T-helper 22 cell (primary cell): ENCODE data around the gene MYL10.
A peak's percentile ranks its signal among the peaks of the same experiment; 100 is the strongest.
"Not testable (repeated sequence)": the region's sequence is repeated elsewhere in the genome, so short reads cannot be mapped to it uniquely, and the experiment has no call there.

Source experiments
- DNase-seq: peaks from one replicate; pipeline ENCODE4 v3.0.0-alpha.2; 2020; ENCODE audit warnings: low read depth

The MYL10 gene

DNA sequence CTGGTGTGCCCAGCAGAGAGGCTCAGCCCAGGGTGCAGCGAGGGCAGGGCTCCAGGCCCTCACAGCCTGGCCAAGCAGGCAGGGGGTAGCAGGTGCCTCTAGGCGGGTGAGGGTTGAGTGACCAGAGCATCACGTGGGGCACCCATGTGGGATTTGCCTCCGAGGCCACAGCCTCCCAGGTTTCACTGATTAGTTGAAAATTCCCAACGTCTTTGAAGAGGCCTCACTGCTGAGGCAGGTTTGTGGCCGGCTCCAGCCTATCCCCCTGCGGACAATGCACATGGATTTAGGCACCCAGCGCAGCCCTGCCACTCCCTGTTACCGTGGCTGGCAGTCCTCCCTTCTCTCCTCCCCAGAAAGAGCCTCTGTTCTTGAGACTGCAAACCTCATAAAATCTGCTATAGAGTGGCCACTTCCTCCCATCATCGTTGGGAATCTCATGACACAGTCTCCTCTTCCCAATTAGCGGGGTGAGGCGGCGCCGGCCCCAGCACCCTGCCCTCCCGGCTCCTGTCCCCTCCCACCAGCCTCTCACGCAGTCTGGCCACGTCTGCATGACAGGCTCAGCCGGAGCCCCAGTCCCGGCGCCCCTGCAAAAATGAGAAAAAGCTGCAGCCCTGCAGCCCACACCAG, 10.8 kb downstream of the MYL10 start:
- DNase-seq: no peak

DNA sequence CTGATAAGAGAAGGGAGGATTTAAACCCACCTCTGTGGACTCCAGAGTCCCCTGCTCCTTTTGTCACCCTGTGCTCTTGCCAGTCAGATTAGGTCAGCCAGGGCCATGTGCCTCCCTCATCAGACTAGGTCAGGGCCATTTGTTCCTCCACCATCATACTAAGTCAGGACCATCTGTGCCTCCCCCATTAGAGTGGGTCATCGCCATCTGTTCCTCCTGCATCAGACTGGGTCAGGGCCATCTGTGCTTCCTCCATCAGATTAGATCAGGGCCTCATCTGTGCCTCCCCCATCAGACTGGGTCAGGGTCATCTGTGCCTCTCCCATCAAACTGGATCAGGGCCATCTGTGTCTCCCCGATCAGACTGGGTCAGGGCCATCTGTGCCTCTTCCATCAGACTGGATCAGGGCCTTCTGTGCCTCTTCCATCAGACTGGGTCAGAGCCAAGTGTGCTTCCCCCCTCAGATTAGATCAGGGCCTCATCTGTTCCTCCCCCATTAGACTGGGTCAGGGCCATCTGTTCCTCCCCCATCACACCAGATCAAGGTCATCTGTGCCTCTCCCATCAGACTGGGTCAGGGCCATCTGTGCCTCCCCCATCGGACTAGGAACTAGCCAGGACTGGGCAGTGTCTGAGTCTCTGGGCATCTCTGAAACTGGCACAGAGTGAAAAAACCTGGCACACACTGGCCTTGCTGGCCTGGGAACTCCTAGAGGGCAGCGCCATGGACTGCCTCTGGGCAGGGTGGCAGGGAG, 11.5 kb downstream of the MYL10 start:
- DNase-seq: no peak

DNA sequence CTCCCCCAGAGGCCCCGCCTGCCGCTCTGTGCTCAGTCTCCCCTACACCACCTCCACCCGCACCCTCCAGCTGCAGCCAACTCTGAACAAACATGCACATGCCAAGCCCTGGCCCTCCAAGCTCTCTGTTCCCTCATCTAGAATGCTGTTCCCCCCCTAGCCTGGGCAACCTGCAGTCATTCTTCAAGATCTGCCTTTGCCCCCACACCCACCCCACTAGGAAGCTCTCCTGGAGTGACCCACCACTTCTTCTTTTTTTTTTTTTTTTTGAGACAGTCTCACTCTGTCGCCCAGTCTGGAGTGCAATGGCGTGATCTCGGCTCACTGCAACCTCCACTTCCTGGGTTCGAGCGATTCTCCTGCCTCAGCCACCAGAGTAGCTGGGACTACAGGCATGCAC, 13.7 kb downstream of the MYL10 start:
- no peak for DNase-seq

DNA sequence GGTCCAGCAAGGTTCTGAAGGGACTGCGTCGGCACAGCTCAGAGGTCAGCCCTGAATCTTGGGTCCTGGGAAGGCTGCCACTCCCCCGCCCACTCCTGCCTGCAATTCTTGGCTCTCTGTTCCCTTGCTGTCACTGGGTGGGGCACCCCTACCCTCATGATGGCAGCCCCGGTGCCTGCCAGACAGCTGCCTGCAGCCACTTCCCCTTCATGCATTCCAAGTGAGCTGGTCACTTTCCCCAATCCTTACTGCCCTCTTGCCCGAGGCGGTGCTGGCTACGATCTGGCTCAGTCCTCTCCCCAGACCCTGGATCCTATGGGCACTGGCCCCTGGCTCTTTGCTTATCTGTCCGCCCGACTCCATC, 14.2 kb downstream of the MYL10 start:
- DNase-seq: no peak

DNA sequence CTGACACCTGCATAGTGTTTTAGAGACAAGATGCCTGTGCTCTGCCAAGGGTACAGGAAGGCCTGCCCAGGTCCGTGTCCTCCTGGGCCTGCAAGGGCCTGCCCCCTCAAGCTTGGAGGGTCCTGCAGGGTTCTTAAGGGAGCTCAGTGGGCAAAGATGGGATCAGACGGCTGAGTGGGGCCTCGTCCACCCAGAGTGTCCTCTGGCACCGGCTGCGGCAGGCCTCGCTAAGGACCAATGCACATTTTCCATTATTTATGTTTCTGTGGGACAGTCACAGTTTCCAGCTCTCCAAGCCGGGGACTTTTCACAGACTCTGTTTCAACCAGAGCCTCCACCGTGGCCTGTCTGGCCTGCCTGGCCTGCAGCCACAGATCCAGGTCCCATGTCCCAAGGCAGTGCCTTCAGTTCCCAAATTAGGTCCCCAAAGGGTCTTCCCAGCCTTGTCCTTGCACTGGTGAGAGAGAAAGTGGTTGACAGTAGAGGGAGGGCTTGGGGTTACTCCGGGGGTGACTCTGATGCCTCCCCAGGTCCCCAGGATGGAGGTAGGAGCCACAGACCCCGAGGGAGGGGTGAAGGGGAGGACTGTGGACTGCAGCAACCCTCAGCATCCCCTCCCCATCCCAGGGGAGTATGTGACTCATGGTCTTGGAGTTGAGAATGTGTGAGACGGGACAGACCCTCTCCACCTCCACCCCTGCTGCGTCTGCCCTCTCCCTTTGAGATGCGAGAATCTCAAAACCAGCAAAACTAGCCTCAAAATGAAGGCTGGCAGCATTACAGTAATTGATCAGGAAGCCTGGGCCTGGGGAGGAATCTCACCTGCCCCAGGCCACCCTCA, 14.8 kb downstream of the MYL10 start:
- no peak for DNase-seq

DNA sequence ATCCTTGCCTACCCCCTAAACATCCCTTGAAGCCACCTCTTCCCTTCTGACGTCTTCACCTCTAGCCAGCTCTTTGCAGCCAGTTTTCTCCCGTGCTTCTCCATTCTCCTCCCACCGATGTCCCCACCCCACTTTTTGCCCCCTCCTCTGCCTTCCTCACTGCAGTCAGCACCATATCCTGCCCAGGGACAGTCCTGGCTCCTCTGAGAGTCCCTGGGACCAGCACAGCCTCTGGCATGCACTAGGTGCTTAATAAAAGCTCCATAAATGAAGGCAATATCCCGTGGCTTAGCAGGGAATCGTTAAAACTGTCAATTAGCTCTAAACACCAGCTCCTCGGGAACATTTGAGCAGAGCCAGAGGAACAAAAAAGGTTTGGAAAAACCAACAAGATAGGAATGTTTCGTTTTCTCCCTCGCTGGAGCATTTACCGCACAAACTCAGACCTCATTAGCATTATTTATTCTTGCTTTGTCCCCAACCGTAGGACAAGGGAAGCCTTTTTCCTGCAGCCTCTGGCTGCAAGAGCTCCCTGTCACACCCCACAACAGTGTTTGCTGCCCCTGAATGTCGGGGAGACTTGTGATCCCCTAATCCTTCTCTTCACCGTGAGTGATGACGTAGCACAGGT, 16.1 kb downstream of the MYL10 start:
- no peak for DNase-seq

DNA sequence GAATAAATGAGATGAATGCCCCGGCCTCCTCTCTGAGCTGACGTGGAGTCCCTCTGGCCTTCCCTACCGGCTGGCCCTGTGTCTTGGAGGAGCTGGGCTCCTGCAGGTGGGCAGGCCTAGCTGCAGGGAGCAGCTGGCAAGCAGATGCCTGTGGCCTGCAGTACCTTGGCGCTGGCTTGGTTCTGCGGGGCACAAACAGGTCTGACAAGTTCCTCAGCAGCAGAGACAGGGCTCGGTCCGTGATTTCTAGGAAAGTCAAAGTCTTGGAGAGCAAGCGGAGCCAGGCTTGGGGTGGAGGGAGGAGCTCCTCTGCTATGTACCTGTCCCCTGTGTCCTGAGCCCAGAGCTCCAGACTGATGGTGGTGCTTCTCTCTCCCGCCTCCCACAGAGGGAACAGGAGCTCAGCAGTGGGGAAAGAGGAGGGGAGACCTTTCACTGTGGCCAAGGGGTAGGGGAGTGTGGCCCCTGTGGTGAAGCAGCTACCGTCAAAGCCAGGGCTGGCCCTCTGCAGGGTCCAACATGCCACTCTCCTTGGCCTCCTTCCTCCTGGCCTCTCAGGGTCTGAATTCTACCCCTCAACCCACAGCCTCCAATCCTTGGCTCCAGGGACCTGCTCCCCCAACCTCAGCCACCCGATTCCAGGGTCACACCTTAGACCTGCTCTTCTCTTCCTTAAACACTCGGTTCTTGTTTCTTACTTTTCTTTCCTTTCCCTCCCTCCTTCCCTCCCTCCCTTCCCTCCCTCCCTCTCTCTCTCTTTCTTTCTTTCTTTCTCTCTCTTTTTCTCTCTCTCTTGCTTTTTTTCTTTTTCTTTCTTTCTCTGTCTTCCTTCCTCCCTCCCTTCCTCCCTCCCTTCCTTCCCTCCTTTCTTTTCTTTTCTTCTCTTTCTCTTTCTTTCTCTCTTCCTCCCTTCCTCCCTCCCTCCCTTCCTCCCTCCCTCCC, 20.1 kb downstream of the MYL10 start:
- DNase-seq: no peak

DNA sequence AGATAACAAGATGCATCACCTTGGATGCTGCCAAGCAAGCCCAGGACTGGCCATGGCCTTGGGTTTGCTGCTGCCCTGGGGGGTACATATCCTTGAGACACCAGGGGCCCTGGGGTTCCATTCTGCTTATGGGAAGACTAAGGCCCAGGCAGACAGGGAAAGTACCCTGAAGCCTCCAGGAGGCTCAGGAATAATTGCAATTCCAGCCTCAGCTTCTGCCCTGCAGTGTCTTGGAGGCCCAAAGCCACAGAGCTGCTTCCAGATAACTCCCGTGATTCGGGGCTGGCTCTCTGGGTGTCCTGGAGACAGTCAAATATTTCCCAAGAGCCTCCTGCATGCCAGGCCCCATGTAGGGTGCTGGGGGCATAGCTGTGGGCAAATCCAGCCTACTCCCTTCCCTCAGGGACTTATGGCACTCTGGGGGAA, 22.6 kb downstream of the MYL10 start:
- no peak for DNase-seq

DNA sequence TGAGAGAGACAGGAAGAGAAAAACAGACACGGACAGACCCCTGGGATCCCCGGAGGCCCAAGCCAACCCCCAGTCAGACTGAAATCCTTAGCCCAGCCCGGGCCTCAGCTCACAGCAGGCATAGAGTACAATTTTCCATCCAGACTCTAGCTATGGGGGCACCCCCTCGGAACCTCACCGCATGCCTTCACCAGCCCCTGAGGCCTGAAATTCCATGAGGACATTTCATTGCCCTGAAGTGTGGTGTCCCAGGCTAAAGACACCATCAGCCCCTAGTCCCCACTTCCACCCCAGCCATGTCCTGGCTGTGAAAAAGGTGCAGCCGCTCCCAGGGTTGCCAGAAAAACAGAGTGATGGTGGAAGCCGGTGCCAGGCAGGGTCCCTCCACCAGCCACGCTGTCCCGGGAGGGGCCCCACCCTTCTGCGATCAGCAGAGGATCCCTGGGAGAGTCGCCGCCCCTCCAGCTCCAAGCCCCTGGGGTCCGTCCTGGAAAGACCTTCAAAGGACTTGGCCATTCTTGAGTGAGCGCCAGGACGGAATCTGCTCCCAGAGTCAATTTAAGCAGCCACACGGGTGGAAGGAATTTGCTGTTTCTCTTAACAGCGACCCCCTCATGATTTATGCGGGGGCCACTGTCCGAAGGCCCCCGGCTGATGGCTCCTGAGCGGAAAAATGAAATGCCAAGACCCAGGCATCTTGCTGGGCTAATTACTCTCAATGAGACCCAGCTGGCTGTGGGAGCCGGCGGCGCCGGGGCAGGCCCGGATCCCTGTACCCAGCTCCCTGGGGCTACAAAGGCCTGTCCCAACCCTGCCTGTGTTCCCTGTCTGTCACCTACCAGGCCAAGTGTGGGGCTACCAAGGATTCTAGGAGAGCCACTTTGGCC, 23.2 kb downstream of the MYL10 start:
- no peak for DNase-seq

DNA sequence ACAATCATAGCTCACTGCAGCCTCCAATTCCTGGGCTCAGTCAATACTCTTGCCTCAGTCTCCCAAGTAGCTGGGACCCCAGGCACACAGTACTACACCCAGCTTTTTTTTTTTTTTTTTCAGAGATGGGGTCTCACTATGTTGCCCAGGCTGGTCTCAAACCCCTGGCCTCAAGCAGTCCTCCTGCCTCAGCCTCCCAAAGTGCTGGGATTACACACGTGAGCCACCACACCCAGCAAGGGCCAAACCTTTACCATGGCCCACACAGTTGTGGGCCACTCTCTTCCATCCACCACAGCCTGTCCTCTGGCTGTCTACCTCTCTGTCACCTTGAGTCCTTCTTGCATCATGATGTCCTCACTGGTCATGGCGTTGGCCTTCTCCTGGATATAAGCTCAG, 24.2 kb downstream of the MYL10 start:
- DNase-seq: not testable (repeated sequence)

DNA sequence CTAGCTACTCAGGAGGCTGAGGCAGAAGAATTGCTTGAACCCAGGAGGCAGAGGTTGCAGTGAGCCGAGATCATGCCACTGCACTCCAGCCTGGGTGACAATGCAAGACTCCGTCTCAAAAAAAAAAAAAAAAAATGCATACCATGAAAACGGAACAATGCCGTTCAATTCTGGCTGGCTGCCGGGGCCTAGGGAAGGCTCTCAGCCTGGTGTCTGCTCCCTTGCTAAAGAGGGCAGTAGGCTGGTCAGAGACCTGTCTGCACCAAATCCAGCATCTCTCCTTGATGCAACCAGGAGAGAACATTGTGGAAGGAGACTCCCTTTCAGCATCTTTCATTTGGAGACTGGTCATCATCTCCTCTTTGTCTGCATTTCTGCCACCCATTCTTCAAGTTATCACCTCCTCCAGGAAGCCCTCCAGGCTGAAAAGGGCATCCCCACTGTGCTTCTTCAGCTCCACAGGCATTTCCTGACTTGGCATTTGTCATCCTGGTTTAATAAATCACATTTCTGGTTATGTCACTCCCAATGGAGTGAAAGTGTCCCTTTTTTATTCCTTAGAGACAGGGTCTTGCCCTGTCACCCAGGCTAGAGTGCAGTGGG, 24.7 kb downstream of the MYL10 start:
- DNase-seq: no peak

DNA sequence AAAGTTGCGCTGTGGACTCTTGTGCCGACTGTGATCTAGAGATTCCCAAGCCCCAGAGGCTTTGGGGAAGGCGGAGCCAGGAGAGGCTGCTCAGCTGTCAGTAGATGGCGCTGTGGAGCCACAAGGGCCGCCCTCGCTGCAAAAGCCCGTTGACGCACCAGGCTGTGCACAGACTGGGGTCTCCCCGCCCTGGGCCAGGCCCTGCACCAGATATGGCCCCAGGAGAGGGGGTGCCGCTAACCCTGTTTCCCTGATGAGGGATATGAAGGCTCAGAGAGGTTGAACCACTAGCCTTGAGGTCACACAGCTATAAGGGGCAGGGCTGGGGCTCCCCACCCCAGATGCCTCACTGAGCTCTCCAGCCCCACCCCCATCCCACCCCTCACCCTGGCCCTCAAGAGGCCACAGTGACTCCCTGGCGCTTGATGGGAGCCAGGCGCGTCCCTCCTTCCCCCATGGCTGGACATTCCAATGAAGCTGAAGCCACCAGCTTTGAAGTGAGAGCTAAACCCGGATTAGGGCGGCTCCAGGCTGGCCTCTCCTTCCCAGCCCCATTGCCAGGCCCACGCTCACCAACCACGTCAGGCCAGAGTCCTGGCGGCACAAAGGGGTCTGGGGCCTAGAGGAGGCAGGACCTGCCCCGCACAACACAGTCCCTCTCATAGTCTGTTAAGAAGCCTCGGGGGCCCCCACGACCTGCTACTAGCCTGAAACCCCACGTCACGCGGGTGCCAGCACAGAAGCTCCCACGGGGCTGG, 26.4 kb downstream of the MYL10 start:
- DNase-seq: peak; percentile 8

DNA sequence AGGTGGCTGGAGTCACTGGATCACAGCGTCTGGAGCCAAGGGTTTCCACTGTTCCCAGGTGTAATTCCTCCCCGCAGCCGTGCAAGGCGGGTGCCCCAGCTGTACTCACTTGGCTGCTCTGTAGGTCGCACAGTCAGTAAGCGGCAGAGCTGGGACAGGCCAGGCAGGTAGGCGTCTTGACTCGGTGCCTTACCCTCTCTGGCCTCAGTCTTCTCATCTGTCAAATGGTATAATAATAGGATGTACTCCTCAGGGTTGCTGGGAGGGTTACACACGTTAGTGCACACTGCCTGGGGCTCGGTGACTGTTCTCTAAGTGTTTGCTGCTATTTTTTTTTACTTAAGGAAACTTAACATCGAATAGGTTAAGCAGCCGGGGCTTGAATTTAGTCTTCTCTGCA, 27.0 kb downstream of the MYL10 start:
- no peak for DNase-seq

DNA sequence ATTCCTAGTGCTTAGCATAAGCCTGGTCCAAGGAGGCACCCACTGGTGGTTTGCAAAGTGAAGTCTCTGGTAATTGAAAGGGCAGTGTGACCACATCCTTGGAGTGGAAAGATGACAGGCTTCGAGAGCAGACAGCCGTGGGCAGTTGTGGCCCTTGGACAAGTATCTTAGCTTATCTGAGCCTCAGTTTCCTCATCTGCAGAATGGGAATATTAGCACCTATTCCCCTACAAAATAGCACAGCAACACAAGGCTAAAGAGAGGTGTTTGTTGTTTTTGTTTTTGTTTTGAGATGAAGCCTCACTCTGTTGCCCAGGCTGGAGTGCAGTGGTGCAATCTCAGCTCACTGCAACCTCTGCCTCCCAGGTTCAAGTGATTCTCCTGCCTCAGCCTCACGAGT, 29.3 kb downstream of the MYL10 start:
- no peak for DNase-seq

DNA sequence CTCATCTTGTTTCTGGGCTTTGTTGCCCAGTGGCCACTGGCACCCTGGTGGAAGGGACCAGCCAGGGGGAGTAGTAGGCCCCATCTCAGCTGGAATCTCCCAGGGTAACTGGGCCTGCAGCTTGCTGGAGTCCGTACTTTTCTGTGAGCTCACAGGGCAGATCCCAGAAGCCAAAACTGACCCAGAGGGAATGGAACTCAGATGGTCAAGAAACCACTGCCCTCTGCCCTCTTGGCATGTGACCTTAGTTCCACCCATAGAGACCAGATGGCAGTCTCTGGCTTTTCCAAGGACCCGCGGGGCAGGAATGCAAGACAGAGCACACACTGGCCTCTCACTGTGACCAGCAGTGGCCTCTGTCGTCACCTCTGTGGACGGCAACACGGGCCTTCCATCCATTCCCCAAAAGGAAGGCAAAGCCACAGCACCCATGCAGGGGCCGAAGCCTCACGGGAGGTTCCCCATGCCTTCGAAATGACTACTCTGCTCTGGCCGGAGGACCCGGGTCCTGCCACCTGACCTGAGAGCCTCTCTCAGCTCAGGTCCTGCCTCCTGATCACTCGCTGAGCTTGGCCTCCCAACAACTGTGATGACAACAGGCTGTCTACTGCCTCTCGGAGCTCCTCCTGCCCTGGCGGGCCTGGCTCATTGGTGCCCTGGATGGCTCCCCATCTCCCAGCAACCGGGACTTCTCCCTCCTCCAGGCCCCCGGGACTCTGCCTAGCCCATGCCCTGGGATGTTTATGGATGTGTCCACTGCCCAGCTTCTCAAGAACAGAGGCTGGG, 29.9 kb downstream of the MYL10 start:
- no peak for DNase-seq

DNA sequence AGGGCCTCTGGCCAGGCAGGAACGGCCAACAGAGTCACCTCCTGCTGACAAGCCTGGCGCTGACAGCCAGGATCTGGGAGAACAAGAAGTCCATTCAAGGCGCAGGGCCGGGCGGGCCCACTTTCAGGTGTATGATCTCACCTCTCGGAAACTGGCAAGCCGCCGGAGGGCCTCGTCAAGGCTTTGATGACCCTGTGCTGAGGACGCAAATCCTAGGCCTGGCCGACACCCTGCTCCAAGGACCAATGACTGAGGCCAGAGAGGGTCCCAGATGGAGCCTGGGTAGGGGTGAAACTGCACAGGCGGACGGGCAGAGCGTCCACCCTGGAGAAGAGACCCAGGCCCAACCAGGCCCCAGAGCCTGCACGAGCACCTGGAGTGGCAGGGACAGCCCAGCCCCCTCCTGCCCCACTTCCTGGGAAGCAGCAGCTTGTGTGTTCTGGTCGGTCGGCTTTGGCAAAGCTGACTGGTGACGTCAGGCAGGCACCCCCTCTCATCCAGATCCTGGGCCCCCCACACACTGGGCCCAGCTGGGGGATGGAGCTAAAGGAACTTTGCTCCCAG, 30.6 kb downstream of the MYL10 start:
- DNase-seq: no peak

DNA sequence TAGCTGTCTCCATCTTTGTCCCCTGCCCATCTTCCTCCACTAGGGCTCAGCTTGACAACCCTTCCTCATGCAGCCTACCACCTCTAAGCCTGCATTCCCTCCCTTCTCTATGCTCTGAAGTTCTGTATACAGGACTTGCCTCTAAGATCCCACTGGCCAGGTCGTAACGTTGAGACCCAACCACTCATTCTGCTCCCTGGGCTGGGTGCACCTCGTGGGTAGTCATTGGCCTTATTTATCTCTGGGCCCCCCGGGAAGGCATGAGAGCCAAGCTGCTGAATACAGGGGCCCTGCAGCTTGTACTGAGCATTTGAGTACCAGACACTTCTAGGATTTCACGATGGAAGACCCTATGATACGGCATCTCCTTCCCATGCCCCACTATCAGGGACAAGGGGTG, 31.2 kb downstream of the MYL10 start:
- DNase-seq: no peak

DNA sequence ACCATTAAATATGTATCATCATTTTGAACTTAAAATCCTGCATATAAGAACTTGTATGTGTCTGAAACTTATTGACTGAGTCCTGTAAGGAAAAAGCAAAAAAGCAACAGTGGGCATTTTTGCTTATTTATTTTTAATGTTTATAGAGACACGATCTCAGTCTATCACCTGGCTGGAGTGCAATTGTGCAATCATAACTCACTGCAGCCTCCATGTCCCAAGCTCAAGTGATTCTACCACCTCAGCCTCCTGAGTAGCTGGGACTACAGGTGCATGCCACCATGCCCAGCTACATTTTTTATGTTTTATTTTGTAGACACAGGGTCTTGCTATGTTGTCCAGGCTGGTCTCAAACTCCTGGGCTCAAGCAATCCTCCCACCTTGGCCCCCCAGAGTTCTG, 32.2 kb downstream of the MYL10 start:
- no peak for DNase-seq
